MM.1S (cell line): ENCODE results near the gene CRLF3.

ENCODE experiments used
- DNase-seq: peaks from one replicate; pipeline ENCODE4 v3.0.0-alpha.2; 2015
- H2AFZ ChIP-seq: fragments of 300-600 bp; sonication (generic); 2 replicates; pipeline ENCODE4 v1.6.0; 2016; ENCODE audit warnings: antibody characterized with exemption, low read length
- H3F3A ChIP-seq: fragments of 300-600 bp; sonication (generic); 2 replicates; pipeline ENCODE4 v1.6.1; 2016; ENCODE audit warnings: mild to moderate bottlenecking, antibody characterized with exemption, low read length, moderate library complexity, mixed read lengths; ENCODE audit not compliant: insufficient read depth
- H3K27ac ChIP-seq: fragments of 300-600 bp; sonication (generic); 2 replicates; pipeline ENCODE4 v1.5.1; 2016; ENCODE audit warnings: mild to moderate bottlenecking, low read length
- H3K27me3 ChIP-seq: fragments of 300-600 bp; sonication (generic); replicated peaks from 2 replicates; pipeline ENCODE4 v1.6.0; 2016; ENCODE audit warnings: low read length; ENCODE audit not compliant: insufficient read depth
- H3K36me3 ChIP-seq: fragments of 300-600 bp; sonication (generic); replicated peaks from 2 replicates; pipeline ENCODE4 v1.6.1; 2016; ENCODE audit warnings: mild to moderate bottlenecking, low read length, mixed read lengths; ENCODE audit not compliant: insufficient read depth
- H3K4me1 ChIP-seq: fragments of 300-600 bp; sonication (generic); 2 replicates; pipeline ENCODE4 v1.6.1; 2016; ENCODE audit warnings: low read length, mixed read lengths
- H3K4me2 ChIP-seq: fragments of 300-600 bp; sonication (generic); 2 replicates; pipeline ENCODE4 v1.6.0; 2016; ENCODE audit warnings: low read depth, low read length
- H3K4me3 ChIP-seq: fragments of 300-600 bp; sonication (generic); 2 replicates; pipeline ENCODE4 v1.5.1; 2016; ENCODE audit warnings: low read length, mixed read lengths
- H3K79me2 ChIP-seq: fragments of 300-600 bp; sonication (generic); 2 replicates; pipeline ENCODE4 v1.6.1; 2016; ENCODE audit warnings: mixed run types, low read length, mixed read lengths
- H3K9ac ChIP-seq: fragments of 300-600 bp; sonication (generic); 2 replicates; pipeline ENCODE4 v1.6.1; 2016; ENCODE audit warnings: low read length, mixed read lengths
- H3K9me2 ChIP-seq: fragments of 300-600 bp; sonication (generic); replicated peaks from 2 replicates; pipeline ENCODE4 v1.6.1; 2016; ENCODE audit warnings: mild to moderate bottlenecking, low read length, mixed read lengths; ENCODE audit not compliant: insufficient read depth
- H3K9me3 ChIP-seq: fragments of 300-600 bp; sonication (generic); replicated peaks from 2 replicates; pipeline ENCODE4 v1.6.1; 2016; ENCODE audit warnings: mild to moderate bottlenecking, low read length, mixed read lengths; ENCODE audit not compliant: insufficient read depth
- H4K20me1 ChIP-seq: fragments of 300-600 bp; sonication (generic); 2 replicates; pipeline ENCODE4 v1.6.1; 2016; ENCODE audit warnings: mild to moderate bottlenecking, low read length, moderate library complexity, mixed read lengths; ENCODE audit not compliant: insufficient read depth
- EZH2 ChIP-seq: fragments of 300-600 bp; sonication (generic); optimal IDR thresholded peaks from 2 replicates; pipeline ENCODE3; 2017; ENCODE audit warnings: low read depth, mild to moderate bottlenecking, antibody characterized with exemption, low read length, mixed read lengths
- EZH2phosphoT487 ChIP-seq: fragments of 300-600 bp; sonication (generic); IDR thresholded peaks from 2 replicates; pipeline ENCODE4 v1.6.1; 2018; ENCODE audit warnings: antibody characterized with exemption, low read length
- TF ChIP-seq, protein P1 (sequence below): fragments of 300-600 bp; sonication (generic); IDR thresholded peaks from 2 replicates; pipeline ENCODE4 v1.5.1; 2016; ENCODE audit warnings: antibody characterized with exemption, low read length, mixed read lengths

The CRLF3 gene

DNA sequence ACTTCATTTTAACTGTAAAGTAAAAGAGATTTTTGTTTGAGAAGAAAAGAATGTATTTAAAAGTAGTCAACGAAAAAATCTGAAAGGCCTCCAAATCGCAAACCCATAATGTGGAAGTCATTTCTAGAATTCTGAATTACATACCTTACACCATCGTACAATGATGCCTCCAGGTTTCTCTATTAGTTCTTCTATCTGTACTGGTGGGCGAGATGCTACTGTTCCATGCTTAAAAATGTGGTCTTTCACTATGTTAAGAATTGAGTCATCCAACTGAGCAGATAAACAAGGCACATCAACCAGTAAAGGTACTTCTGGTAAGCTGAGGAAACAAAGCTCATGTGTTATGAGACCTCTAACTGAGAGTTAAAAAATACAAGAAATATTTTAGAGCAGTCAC is 28.5 kb downstream of the CRLF3 start:
- Histone ChIP-seq H3K4me3 (no peak overlapping the region), H3K4me2 (no peak overlapping the region), H3K4me1 (no peaks in the 10 kb centered on the region), H3K27ac (no peak overlapping the region), H3K27me3 (no peaks in the 10 kb centered on the region), H3K79me2 (peaks cover 4% of the 10 kb centered on the region; the same call in 1 of the 2 replicates), H2AFZ (no peak overlapping the region), H4K20me1 (no peaks in the 10 kb centered on the region), H3K9ac (no peak overlapping the region), H3F3A (peaks cover 18% of the 10 kb centered on the region), H3K36me3 (no peaks in the 10 kb centered on the region), H3K9me2 (no peaks in the 10 kb centered on the region), H3K9me3 (no peaks in the 10 kb centered on the region)
- DNase-seq, result no peak
- TF ChIP-seq EZH2 (no peak), EZH2phosphoT487 (no peak)
- TF ChIP-seq, protein P1, sequence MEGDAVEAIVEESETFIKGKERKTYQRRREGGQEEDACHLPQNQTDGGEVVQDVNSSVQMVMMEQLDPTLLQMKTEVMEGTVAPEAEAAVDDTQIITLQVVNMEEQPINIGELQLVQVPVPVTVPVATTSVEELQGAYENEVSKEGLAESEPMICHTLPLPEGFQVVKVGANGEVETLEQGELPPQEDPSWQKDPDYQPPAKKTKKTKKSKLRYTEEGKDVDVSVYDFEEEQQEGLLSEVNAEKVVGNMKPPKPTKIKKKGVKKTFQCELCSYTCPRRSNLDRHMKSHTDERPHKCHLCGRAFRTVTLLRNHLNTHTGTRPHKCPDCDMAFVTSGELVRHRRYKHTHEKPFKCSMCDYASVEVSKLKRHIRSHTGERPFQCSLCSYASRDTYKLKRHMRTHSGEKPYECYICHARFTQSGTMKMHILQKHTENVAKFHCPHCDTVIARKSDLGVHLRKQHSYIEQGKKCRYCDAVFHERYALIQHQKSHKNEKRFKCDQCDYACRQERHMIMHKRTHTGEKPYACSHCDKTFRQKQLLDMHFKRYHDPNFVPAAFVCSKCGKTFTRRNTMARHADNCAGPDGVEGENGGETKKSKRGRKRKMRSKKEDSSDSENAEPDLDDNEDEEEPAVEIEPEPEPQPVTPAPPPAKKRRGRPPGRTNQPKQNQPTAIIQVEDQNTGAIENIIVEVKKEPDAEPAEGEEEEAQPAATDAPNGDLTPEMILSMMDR, result no peak

DNA sequence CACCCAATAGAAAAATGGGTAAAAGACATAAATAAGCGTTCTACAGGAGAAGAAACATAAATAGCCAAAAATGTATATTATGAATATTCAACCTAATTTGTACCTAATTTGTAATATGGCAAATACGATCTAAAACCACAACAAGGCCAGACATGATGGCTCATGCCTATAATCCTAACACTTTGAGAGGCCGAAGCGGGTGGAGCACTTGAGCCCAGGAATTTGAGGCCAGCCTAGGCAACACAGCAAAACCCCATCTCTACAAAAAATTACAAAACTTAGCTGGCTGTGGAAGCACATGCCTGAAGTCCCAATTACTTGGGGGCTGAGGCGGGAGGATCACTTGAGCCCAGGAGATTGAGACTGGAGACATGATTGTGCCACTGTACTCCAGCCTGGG is 30.1 kb downstream of the CRLF3 start:
- no peak overlapping the region for H2AFZ ChIP-seq
- H3K36me3 ChIP-seq, result 0 out of 2 replicates have a peak, but pooled peaks cover 2% of the 10 kb centered on the region
- H3K4me3 ChIP-seq, result no peak overlapping the region
- H4K20me1 ChIP-seq, result no peaks in the 10 kb centered on the region
- H3F3A ChIP-seq, result peaks cover 29% of the 10 kb centered on the region
- no peak overlapping the region for H3K9ac ChIP-seq
- TF ChIP-seq, protein P1, result no peak
- TF ChIP-seq EZH2 (no peak), EZH2phosphoT487 (no peak)
- no peaks in the 10 kb centered on the region for H3K9me3 ChIP-seq
- H3K9me2 ChIP-seq, result no peaks in the 10 kb centered on the region
- no peak for DNase-seq
- H3K4me2 ChIP-seq, result no peak overlapping the region
- H3K27ac ChIP-seq, result no peak overlapping the region
- no peaks in the 10 kb centered on the region for H3K79me2 ChIP-seq
- H3K4me1 ChIP-seq, result peaks cover 6% of the 10 kb centered on the region; the same call in 1 of the 2 replicates
- H3K27me3 ChIP-seq, result no peaks in the 10 kb centered on the region

DNA sequence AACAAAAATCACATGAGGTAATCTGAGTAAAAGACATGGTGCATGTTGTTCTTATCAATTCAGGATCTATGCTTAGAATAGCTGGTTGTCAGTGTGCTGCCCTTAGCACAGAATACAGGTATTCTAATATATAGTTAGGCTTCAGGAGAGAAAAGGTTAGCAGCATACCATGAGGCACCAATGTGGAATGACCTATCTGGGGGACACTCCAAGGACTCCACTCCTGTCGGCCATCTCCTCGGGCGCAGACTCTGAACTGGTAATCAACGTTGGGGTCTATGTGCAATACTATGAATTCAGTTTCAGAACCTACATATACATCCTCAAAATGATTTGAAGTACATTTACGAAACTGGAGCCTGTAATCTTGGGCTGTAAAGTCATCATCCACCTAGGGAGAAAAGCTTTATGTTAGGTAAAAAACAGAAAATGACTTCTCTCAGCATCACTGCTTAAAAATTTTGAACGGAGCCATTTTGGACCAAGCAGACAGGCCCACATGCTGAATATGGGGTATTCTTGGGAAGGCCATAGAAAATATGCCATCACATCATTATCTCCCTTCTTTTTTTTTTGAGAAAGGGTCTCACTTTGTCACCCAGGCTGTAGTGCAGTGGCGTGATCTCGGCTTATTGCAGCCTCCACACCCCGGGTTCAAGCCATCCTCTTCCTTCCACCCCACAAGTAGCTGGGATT is 31.1 kb downstream of the CRLF3 start:
- H3F3A ChIP-seq, result peaks cover 36% of the 10 kb centered on the region
- 0 out of 2 replicates have a peak, but pooled peaks cover 2% of the 10 kb centered on the region for H3K36me3 ChIP-seq
- H4K20me1 ChIP-seq, result no peaks in the 10 kb centered on the region
- H3K9ac ChIP-seq, result no peak overlapping the region
- H3K4me1 ChIP-seq, result peaks cover 7% of the 10 kb centered on the region; the same call in 1 of the 2 replicates
- no peak overlapping the region for H3K27ac ChIP-seq
- H3K9me3 ChIP-seq, result no peaks in the 10 kb centered on the region
- H3K4me3 ChIP-seq, result no peak overlapping the region
- H3K4me2 ChIP-seq, result no peak overlapping the region
- no peaks in the 10 kb centered on the region for H3K27me3 ChIP-seq
- no peak for TF ChIP-seq EZH2phosphoT487
- TF ChIP-seq, protein P1, result no peak
- no peak for TF ChIP-seq EZH2
- H3K79me2 ChIP-seq, result no peaks in the 10 kb centered on the region
- no peaks in the 10 kb centered on the region for H3K9me2 ChIP-seq
- no peak overlapping the region for H2AFZ ChIP-seq
- no peak for DNase-seq
